H1 (cell line): ENCODE data around the gene SH3PXD2B. TPM values are rescaled to one million over a fixed set of nuclear protein-coding genes. Genes with fewer than 3 reads are reported as not detected.

Experiments
- CHD1 ChIP-seq: IDR thresholded peaks from 2 replicates; pipeline ENCODE4 v1.6.1; 2012; ENCODE audit warnings: low read depth, low read length, improper control_type of control experiment
- RBBP5 ChIP-seq: IDR thresholded peaks from 2 replicates; pipeline ENCODE4 v1.7.1; 2012; ENCODE audit warnings: low read depth, mild to moderate bottlenecking, inconsistent platforms, low read length, moderate library complexity, borderline replicate concordance
- RFX5 ChIP-seq: IDR thresholded peaks from 2 replicates; pipeline ENCODE4 v1.6.1; 2011; ENCODE audit warnings: low read depth, low read length, improper control_type of control experiment, borderline replicate concordance
- polyA plus RNA-seq, 7 experiments: library from polyadenylated mRNA; depleted of rRNA in 3 of 7; stranded (reverse) in 5 of 7; unstranded in 2 of 7; fragments of >200 nt in 5 of 7; fragments of 200-250 nt in 2 of 7; gene quantifications; 1 replicate in 5 of 7; 2 replicates in 1 of 7; 4 replicates in 1 of 7; pipeline versions ENCODE4 v1.2.1 to v1.2.3, GENCODE V29; 2011 to 2013; ENCODE audit warnings: missing spikeins in 2 of 7, mixed read lengths in 2 of 7
- total RNA-seq: library from RNA; stranded (reverse); fragmentation: NEBNext Ultra II Directional; extraction: Animal tissue kit (Norgen Biotek cat#: 25700); gene quantifications from 2 replicates; pipeline ENCODE4 v1.2.1, GENCODE V29; 2021

The SH3PXD2B gene
- total and polyA plus RNA-seq, 2 of the 8 experiments (the other 6 are each of a cell fraction or from before 2014, with no cell fraction given): 32.9 to 72.9 TPM

GRCh38 chr5:172478256-172478655 lies 23.9 kb upstream of the SH3PXD2B start (continued):
- TF ChIP-seq CHD1 (no peak), RBBP5 (no peak), RFX5 (no peak)
